ENCODE results near the gene PRPF40A.

The PRPF40A gene

DNA sequence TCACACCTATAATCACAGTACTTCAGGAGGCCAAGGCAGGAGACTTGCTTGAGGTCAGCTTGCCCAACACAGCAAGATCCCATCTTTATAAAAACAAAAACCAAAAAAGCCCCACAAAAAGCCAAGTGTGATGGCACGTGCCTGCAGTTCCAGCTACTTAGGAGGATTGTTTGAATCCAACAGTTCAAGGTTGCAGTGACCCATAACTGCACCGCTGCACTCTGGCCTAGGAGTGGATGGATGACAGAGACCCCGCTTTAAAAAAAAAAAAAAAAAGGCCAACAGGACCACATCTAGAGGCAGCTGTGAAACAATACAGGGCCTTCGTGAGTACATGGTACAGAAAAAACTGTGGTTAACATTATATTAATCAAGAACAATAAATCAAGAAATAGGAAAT lies 56.2 kb downstream of the PRPF40A start:
- H2AFZ ChIP-seq (ENCODE audit: low read depth, low read length) = no peak overlapping the region
- H3K4me1 ChIP-seq (ENCODE audit: insufficient read depth, low read length) = no peaks in the 10 kb centered on the region
- H3K4me3 ChIP-seq (ENCODE audit: low read length) = no peak overlapping the region
- no peaks in the 10 kb centered on the region for H3K27me3 ChIP-seq (ENCODE audit: insufficient read depth, low read length)
- H3K9me3 ChIP-seq (ENCODE audit: low read length) = no peaks in the 10 kb centered on the region
- H3K36me3 ChIP-seq (ENCODE audit: insufficient read depth, low read length) = peaks cover 82% of the 10 kb centered on the region

DNA sequence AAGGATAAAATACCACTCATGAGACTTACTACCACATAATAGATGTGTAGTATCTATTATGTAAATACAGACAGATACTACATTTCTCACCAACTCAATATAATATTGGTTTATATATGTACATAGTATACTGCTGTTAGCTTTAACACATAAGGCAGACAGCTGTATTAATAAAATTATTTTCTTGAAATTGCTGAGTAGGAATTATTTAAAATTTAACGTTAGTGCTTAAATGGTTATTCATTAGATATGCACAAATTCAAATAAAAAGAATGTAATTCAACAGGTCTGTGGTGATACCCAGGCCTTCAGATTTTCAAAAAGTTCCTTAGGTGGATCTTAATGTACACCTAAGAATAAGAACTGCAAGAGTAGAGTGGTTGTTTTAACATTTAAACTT lies 59.0 kb downstream of the PRPF40A start:
- H3K27me3 ChIP-seq (ENCODE audit: insufficient read depth, low read length) = no peaks in the 10 kb centered on the region
- H3K36me3 ChIP-seq (ENCODE audit: insufficient read depth, low read length) = peaks cover 82% of the 10 kb centered on the region
- no peaks in the 10 kb centered on the region for H3K9me3 ChIP-seq (ENCODE audit: low read length)
- H3K4me3 ChIP-seq (ENCODE audit: low read length) = no peak overlapping the region
- no peak overlapping the region for H2AFZ ChIP-seq (ENCODE audit: low read depth, low read length)
- no peaks in the 10 kb centered on the region for H3K4me1 ChIP-seq (ENCODE audit: insufficient read depth, low read length)

DNA sequence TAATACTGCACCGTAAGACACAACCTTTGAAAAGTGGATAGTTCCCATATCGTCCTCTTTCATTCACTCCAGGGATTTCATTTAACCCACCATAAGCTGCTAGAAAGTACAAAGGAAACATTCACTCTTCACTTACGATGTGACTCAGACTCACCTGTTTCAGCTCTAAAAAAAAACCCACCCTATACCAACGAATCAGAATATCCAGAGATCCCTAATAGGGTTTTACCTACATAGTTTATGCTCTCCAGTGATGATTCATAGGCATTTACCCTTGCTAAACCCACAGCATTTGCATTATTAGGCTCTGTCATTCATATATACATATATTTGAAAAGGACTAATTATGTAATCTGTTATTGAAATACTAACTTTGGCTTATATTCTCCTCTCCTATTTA lies 60.2 kb downstream of the PRPF40A start:
- Histone ChIP-seq H3K36me3 (ENCODE audit: insufficient read depth, low read length) (peaks cover 79% of the 10 kb centered on the region), H3K4me3 (ENCODE audit: low read length) (no peak overlapping the region), H2AFZ (ENCODE audit: low read depth, low read length) (no peak overlapping the region), H3K27me3 (ENCODE audit: insufficient read depth, low read length) (no peaks in the 10 kb centered on the region), H3K9me3 (ENCODE audit: low read length) (no peaks in the 10 kb centered on the region), H3K4me1 (ENCODE audit: insufficient read depth, low read length) (no peaks in the 10 kb centered on the region)

DNA sequence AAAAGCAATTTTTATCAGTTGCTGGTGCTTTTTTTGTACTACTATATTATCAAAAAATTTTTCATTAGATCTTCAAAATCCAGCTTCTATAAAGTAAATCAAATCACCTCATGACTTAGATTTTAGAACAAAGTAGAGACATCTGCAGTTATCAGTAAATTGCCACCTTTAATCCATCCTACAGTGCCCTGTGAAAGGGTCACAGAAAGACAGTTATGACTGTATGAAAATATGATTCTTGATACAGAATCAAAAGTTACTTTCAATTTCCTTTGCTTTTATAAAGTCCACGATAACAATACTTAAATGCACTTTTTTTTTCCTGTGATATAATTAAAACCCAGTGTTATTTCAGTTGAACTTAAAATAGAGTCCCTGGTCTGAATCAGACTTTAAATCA lies 61.4 kb downstream of the PRPF40A start:
- H3K9me3 ChIP-seq (ENCODE audit: low read length) = no peaks in the 10 kb centered on the region
- H3K4me3 ChIP-seq (ENCODE audit: low read length) = no peak overlapping the region
- peaks cover 74% of the 10 kb centered on the region for H3K36me3 ChIP-seq (ENCODE audit: insufficient read depth, low read length)
- H2AFZ ChIP-seq (ENCODE audit: low read depth, low read length) = no peak overlapping the region
- no peaks in the 10 kb centered on the region for H3K27me3 ChIP-seq (ENCODE audit: insufficient read depth, low read length)
- no peaks in the 10 kb centered on the region for H3K4me1 ChIP-seq (ENCODE audit: insufficient read depth, low read length)

DNA sequence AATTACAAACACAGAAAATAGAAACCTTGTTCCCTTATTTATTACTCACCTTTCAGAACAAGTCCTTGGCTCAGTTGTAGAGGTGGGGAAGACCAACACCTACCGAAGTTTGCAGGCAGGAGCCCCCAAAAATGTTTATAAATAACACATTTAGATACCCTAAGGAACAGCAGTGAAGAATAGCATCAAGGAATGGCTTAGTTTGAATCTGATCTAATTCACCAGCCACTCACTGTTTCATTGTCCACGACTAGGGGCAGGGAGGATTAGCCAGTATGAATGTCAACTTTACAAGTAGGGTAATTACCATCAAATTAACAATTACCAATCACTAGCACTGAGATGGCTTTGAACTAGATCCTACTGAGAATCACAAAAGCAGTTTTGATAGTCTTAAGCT lies 65.4 kb downstream of the PRPF40A start:
- H3K4me3 ChIP-seq (ENCODE audit: low read length) = no peak overlapping the region
- no peaks in the 10 kb centered on the region for H3K27me3 ChIP-seq (ENCODE audit: insufficient read depth, low read length)
- peaks cover 15% of the 10 kb centered on the region for H3K4me1 ChIP-seq (ENCODE audit: insufficient read depth, low read length)
- peaks cover 58% of the 10 kb centered on the region for H3K36me3 ChIP-seq (ENCODE audit: insufficient read depth, low read length)
- H3K9me3 ChIP-seq (ENCODE audit: low read length) = no peaks in the 10 kb centered on the region
- H2AFZ ChIP-seq (ENCODE audit: low read depth, low read length) = no peak overlapping the region

DNA sequence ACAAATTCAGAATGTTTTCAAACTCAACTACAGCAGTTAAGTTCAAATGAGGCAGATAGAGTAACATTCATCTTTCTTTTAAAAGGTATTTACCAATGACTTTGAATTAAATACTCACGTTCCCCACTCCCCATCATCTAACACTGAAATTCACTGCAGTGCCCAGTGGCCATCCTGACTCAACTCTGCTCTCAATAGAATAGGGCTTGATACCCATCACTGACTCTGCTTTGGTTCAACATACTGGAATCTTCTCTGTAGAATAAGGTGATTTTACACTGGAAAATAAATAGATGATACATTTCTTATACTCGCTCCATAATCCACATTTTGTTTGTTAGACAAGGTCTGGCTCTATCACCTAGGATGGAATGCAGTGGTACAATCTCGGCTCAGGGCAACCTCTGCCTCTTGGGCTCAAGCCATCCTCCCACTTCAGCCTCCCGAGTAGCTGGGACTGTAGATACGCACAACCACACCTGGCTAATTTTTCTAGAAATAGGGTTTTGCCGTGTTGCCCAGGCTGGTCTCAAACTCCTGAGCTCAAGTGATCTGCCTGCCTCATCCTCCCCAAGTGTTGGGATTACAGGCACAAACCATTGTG lies 66.4 kb downstream of the PRPF40A start:
- no peak overlapping the region for H3K4me3 ChIP-seq (ENCODE audit: low read length)
- no peak overlapping the region for H2AFZ ChIP-seq (ENCODE audit: low read depth, low read length)
- peaks cover 15% of the 10 kb centered on the region for H3K4me1 ChIP-seq (ENCODE audit: insufficient read depth, low read length)
- H3K36me3 ChIP-seq (ENCODE audit: insufficient read depth, low read length) = peaks cover 51% of the 10 kb centered on the region
- no peaks in the 10 kb centered on the region for H3K27me3 ChIP-seq (ENCODE audit: insufficient read depth, low read length)
- no peaks in the 10 kb centered on the region for H3K9me3 ChIP-seq (ENCODE audit: low read length)

DNA sequence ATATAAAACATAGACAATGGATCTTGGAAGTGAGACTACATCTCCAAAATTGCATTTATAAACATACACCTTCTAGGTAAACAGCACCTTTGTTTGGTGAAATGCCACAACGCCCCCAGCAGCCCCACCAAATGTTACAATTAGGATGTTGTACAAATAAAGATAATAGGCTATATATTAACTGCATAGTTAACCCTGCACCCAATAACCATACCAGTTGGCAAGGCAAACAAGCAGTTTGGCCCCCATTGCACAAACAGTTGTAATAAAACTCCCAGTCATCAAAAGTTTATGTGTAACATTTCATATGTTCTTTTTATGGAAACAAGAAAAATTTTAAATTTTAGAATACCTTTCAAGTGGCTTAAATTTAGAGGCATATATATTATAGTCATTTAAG lies 67.3 kb downstream of the PRPF40A start:
- Histone ChIP-seq H3K9me3 (ENCODE audit: low read length) (no peaks in the 10 kb centered on the region), H2AFZ (ENCODE audit: low read depth, low read length) (no peak overlapping the region), H3K36me3 (ENCODE audit: insufficient read depth, low read length) (peaks cover 45% of the 10 kb centered on the region), H3K27me3 (ENCODE audit: insufficient read depth, low read length) (no peaks in the 10 kb centered on the region), H3K4me1 (ENCODE audit: insufficient read depth, low read length) (peaks cover 15% of the 10 kb centered on the region), H3K4me3 (ENCODE audit: low read length) (no peak overlapping the region)

DNA sequence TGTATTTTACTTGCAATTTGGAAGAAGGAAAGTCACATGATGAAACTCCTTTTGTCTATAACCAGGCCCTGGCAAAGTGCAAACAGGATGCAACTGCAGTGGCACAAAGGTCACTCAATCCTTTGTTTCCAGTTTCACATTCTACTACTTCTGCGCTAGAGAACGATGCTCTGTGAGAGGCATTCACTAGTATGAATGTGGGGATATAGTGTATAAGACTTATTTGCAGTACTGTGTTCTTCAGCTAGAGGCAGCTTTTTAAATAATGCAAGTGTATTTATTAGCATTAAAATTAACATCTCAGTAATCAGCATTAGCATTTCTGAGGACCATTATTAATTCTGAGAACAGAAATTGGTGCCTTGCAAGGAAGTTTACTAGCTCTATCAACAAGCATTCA lies 68.9 kb downstream of the PRPF40A start:
- Histone ChIP-seq H3K36me3 (ENCODE audit: insufficient read depth, low read length) (peaks cover 49% of the 10 kb centered on the region), H3K27me3 (ENCODE audit: insufficient read depth, low read length) (no peaks in the 10 kb centered on the region), H3K9me3 (ENCODE audit: low read length) (no peaks in the 10 kb centered on the region), H3K4me1 (ENCODE audit: insufficient read depth, low read length) (peaks cover 15% of the 10 kb centered on the region), H2AFZ (ENCODE audit: low read depth, low read length) (no peak overlapping the region), H3K4me3 (ENCODE audit: low read length) (no peak overlapping the region)

DNA sequence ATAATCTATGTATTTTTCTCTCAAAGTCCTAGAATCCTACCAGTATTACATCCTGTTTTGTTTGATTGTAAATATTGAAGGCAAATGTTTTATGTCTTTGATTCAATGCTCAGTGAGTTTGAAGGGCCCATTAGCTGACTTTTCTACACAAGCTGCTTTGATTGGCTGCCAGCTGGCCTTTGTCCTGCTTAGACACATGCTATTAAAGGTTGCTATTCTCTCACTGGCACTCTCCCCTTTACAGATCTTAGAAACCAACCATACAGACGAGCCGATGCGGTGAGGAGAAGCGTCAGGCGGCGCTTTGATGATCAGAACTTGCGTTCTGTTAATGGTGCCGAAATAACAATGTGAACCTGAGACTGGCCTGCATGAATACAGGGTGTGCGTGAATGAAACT lies 69.7 kb downstream of the PRPF40A start:
- Histone ChIP-seq H3K4me3 (ENCODE audit: low read length) (no peak overlapping the region), H3K4me1 (ENCODE audit: insufficient read depth, low read length) (peaks cover 15% of the 10 kb centered on the region), H2AFZ (ENCODE audit: low read depth, low read length) (no peak overlapping the region), H3K36me3 (ENCODE audit: insufficient read depth, low read length) (peaks cover 50% of the 10 kb centered on the region), H3K27me3 (ENCODE audit: insufficient read depth, low read length) (no peaks in the 10 kb centered on the region), H3K9me3 (ENCODE audit: low read length) (no peaks in the 10 kb centered on the region)

DNA sequence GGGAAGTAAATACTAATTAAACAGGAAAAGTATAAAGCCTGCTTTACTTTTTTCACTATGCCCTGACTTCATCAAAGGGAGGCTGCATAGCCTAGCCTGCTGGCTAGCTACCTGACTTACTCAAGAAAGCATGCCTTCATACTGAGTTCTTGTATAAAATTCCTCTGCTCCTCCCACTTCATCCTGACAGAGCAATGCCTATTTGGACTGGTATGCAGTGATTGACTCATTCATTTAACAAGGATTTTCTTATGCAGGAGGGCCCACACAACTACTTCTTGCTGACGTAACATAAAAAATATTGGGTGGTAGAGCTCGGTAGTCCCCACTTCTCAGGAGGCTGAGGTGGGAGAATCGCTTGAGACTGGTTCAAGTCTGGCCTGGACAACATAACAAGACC lies 70.5 kb downstream of the PRPF40A start:
- peaks cover 52% of the 10 kb centered on the region for H3K36me3 ChIP-seq (ENCODE audit: insufficient read depth, low read length)
- H2AFZ ChIP-seq (ENCODE audit: low read depth, low read length) = no peak overlapping the region
- H3K4me1 ChIP-seq (ENCODE audit: insufficient read depth, low read length) = peaks cover 15% of the 10 kb centered on the region
- no peak overlapping the region for H3K4me3 ChIP-seq (ENCODE audit: low read length)
- H3K9me3 ChIP-seq (ENCODE audit: low read length) = no peaks in the 10 kb centered on the region
- no peaks in the 10 kb centered on the region for H3K27me3 ChIP-seq (ENCODE audit: insufficient read depth, low read length)

DNA sequence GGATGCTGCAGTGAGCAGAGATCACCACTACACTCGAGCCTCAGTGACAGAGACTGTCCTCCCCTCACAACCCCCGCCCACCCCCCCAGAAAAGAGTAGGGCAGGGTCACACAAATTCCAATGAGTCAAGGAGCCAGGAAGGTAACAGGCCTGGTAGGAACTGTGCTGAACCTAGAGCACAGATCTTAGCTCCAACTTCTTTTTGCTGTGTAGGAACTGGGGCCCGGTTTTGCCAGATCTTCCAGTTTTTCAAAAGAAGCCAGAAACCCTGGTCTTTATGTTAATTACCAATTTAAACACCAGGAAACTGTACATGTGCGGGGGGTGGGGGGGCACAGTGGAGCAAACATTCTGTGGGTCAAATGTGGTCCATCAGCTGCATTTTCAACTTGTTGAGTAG lies 71.0 kb downstream of the PRPF40A start:
- no peaks in the 10 kb centered on the region for H3K9me3 ChIP-seq (ENCODE audit: low read length)
- H2AFZ ChIP-seq (ENCODE audit: low read depth, low read length) = no peak overlapping the region
- H3K36me3 ChIP-seq (ENCODE audit: insufficient read depth, low read length) = peaks cover 54% of the 10 kb centered on the region
- H3K27me3 ChIP-seq (ENCODE audit: insufficient read depth, low read length) = no peaks in the 10 kb centered on the region
- H3K4me1 ChIP-seq (ENCODE audit: insufficient read depth, low read length) = peaks cover 15% of the 10 kb centered on the region
- H3K4me3 ChIP-seq (ENCODE audit: low read length) = no peak overlapping the region

DNA sequence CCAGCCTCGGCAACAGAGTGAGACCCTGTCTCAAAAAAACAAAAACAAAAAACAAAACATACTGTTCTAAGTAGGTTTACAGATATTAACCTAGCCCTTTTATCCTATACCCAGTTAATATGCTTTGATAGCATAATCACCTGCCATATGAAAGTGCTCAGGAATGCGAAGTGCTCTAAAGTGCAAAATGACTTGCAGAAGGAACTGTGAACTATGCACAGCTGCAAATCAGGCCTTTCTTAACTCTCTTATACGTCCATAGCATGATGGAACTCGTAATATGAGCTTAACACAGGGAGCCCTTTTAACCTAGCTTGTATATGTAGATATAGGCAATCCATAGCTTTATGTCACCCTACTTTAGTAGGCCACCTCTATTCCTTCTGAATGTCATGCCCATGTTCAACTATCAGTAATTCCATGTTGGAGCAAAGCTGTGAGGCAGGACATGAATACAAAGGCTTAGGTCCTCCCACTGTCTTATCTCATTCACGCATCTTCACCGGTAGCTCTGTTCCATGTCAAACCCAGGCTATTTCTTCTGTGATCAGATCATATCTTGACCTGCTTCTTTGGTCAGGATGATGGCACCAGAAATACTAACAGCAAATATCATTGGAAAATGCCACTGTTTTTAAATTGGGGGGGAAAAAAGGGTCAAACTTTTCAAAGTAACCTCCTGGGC lies 72.9 kb downstream of the PRPF40A start:
- Histone ChIP-seq H3K9me3 (ENCODE audit: low read length) (no peaks in the 10 kb centered on the region), H3K4me3 (ENCODE audit: low read length) (no peak overlapping the region), H3K27me3 (ENCODE audit: insufficient read depth, low read length) (no peaks in the 10 kb centered on the region), H3K36me3 (ENCODE audit: insufficient read depth, low read length) (peaks cover 61% of the 10 kb centered on the region), H2AFZ (ENCODE audit: low read depth, low read length) (no peak overlapping the region), H3K4me1 (ENCODE audit: insufficient read depth, low read length) (peaks cover 15% of the 10 kb centered on the region)

DNA sequence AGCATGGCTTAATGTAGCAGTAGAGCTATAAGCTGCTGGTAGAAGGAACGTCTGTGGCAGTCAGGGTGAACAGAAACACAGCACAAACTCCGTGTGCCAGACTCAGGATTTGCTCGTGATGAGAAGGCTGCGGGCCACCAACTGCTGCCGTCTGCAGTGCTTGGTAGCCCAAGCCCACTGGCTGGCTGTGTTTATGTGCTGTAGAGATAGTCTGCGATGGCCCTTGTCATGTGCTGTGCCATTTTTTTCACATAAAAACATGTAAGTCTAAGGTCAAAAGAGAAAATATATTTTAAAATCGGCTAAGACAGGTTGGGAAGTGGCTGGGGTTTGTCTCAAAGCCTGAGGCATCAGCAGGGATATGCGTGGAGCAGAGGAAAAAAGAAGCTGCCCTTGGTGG lies 78.7 kb downstream of the PRPF40A start:
- Histone ChIP-seq H3K36me3 (ENCODE audit: insufficient read depth, low read length) (peaks cover 74% of the 10 kb centered on the region), H3K4me1 (ENCODE audit: insufficient read depth, low read length) (no peaks in the 10 kb centered on the region), H3K9me3 (ENCODE audit: low read length) (no peaks in the 10 kb centered on the region), H3K4me3 (ENCODE audit: low read length) (no peak overlapping the region), H2AFZ (ENCODE audit: low read depth, low read length) (no peak overlapping the region), H3K27me3 (ENCODE audit: insufficient read depth, low read length) (no peaks in the 10 kb centered on the region)

DNA sequence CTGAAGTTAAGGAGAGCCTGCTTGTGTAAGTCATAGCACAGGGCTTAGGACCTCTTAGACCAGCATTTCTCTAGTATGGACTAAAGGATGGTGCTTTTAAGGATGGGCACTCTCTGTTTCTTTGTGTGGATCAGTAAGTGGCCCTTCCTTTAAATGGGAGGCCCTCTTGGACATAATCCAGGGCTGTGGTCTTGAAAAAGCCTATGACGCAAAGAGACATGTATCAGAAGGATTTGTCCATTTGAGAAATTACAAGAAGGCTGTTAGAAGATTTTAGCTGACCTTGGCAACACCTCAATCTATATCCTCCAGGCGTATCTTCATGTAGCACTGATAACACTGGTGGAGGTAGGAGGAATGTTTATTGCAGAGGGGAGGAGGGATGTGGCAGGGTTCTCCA lies 79.2 kb downstream of the PRPF40A start:
- Histone ChIP-seq H3K4me1 (ENCODE audit: insufficient read depth, low read length) (no peaks in the 10 kb centered on the region), H3K9me3 (ENCODE audit: low read length) (no peaks in the 10 kb centered on the region), H3K4me3 (ENCODE audit: low read length) (no peak overlapping the region), H3K27me3 (ENCODE audit: insufficient read depth, low read length) (no peaks in the 10 kb centered on the region), H3K36me3 (ENCODE audit: insufficient read depth, low read length) (peaks cover 73% of the 10 kb centered on the region), H2AFZ (ENCODE audit: low read depth, low read length) (no peak overlapping the region)

All from neuron (in vitro differentiated cells).